SK-N-SH (cell line): ENCODE results near the gene SMC1B.

Experiments
- CHD2 ChIP-seq: fragments of 150-350 bp; IDR thresholded peaks from 2 replicates; pipeline ENCODE4 v1.6.1; 2018; ENCODE audit warnings: low read length; ENCODE audit not compliant: partially characterized antibody
- CTCF ChIP-seq: fragments of 200-600 bp; sonication (generic); IDR thresholded peaks from 2 replicates; pipeline ENCODE4 v1.6.1; 2017; ENCODE audit warnings: antibody characterized with exemption, mild to moderate bottlenecking, moderate library complexity
- FOXJ3 ChIP-seq: sonication (generic); formaldehyde crosslinking; IDR thresholded peaks from 2 replicates; pipeline ENCODE4 v1.5.1; 2020; ENCODE audit warnings: mild to moderate bottlenecking, missing genetic modification reagents
- FOXM1 ChIP-seq: IDR thresholded peaks from 2 replicates; pipeline ENCODE4 v1.4.0; 2012; ENCODE audit warnings: low read depth, mild to moderate bottlenecking
- RCOR1 ChIP-seq: fragments of 150-350 bp; IDR thresholded peaks from 2 replicates; pipeline ENCODE4 v1.6.1; 2017; ENCODE audit warnings: antibody characterized with exemption, low read length
- RFX5 ChIP-seq: IDR thresholded peaks from 2 replicates; pipeline ENCODE4 v1.6.1; 2012; ENCODE audit warnings: mild to moderate bottlenecking, improper control_type of control experiment, low read length
- SMC3 ChIP-seq: IDR thresholded peaks from 2 replicates; pipeline ENCODE4 v1.6.1; 2012; ENCODE audit warnings: low read depth, low read length, improper control_type of control experiment
- USF2 ChIP-seq: fragments of 150-350 bp; IDR thresholded peaks from 2 replicates; pipeline ENCODE4 v1.6.1; 2017; ENCODE audit warnings: antibody characterized with exemption, low read length, low read depth, borderline replicate concordance

DNA sequence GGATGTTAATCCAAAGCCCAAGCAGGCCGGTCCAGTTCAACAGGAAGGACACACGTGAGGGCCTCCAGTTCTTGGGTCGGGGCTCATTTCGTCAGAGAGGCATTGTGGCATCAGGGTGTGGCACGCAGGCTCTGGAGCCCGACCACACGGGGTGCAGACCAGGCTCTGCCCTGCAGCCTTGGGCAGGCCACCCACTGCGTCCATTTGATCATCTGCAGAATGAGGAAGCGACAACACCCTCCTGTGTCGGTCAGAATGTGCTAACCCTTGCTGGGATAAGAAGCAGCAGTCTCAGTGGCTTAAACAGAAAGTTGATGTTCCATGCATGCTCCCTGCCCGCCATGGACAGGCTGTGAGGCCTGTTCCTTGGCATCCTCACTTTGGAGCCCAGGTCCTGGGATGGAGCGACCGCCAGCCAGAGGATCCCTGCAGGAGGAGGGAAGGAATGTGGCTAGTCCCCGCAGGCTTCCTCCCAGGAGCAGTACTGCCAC, 10.9 kb upstream of the SMC1B start:
- no peak for TF ChIP-seq CTCF
- no peak for TF ChIP-seq USF2
- TF ChIP-seq RCOR1: no peak
- no peak for TF ChIP-seq CHD2
- no peak for TF ChIP-seq FOXJ3
- no peak for TF ChIP-seq FOXM1
- TF ChIP-seq RFX5: no peak
- TF ChIP-seq SMC3: no peak
